Erythroblast (primary cell): Measurements from ENCODE around the gene CPLX1.

Experiments
- DNase-seq, 2 experiments: peaks; one replicate each; lab custom pipeline; 2025; lab: John Stamatoyannopoulos, UW
- GATA1 ChIP-seq: IDR thresholded peaks from 2 replicates; pipeline ENCODE4 v1.6.1; 2011; ENCODE audit warnings: low read depth, mild to moderate bottlenecking, control low read depth, low read length, moderate library complexity
- POLR2A ChIP-seq: IDR thresholded peaks from 2 replicates; pipeline ENCODE4 v1.6.1; 2011; ENCODE audit warnings: mild to moderate bottlenecking, low read length

Gene CPLX1

DNA sequence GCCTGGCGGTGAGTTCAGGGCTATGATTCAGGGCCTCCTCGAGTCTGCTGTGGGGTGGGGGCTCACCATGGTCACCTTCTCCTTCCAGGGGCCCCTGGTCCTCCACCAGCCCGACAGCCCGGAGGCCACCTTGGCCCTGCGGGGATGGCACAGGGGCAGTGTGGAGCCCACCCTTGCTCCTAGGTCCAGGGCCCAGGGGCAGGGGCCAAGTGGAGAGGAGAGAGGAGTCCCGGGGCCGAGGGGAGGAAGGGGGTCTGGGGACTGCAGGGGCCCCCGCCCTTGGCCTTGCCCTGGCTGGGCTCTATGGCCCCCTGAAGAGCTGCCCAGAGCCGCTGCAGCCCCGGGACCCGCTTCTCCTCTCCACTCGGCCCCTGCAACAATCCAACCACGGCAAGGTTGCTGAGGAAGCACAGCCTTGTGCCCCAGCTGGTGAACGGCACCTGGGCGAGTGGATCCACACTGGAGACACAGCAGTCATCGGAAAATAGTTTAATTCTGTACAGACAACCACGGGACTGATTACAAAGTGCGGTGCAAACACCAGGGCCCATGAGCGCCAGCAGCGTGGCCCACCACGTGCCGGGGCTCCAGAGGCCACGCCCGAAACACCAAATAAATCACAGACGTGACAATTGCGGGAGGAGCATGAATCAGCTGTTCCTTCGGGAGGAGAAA, 23.0 kb upstream of the CPLX1 start:
- DNase-seq: no peak
- TF ChIP-seq POLR2A (no peak), GATA1 (no peak)

DNA sequence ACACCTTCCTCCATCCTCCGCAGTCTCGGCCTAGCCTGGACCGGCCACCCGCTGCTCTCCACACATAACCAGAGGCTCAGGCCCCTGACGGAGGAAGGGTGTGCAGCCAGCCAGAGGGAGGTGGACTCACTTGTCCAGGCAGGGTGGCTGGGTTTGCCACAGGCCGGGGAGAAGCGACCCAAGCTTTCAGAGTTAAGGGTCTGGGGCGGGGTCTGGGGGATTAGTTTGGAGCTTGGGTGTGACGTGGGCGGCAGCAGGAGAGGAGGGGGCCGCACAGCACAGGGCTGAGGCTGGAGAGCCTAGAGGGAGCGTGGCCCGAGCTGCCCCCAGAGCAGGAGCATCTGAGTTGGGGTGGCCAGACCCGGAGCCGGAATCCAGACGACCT, 22.4 kb upstream of the CPLX1 start:
- DNase-seq: no peak
- TF ChIP-seq GATA1 (no peak), POLR2A (no peak)

DNA sequence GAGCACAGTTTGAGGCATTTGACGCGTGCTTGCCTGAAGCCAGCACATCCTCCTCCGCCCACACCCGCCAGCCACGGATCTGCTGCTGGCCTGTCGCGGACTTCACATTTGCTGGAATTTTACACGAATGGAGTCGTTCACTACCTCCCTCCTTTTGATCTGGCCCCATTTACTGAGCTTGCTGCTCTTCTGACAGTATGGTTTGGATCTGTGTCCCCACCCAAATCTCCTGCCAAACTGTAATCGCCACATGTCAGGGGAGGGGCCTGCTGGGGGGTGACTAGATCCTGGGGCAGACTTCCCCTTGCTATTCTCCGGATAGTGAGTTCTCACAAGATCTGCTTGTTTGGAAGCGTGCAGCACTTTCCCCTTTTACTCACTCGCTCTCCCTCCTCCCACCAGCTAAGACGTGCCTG, 19.9 kb upstream of the CPLX1 start:
- DNase-seq: no peak
- no peak for TF ChIP-seq POLR2A
- TF ChIP-seq GATA1: no peak

DNA sequence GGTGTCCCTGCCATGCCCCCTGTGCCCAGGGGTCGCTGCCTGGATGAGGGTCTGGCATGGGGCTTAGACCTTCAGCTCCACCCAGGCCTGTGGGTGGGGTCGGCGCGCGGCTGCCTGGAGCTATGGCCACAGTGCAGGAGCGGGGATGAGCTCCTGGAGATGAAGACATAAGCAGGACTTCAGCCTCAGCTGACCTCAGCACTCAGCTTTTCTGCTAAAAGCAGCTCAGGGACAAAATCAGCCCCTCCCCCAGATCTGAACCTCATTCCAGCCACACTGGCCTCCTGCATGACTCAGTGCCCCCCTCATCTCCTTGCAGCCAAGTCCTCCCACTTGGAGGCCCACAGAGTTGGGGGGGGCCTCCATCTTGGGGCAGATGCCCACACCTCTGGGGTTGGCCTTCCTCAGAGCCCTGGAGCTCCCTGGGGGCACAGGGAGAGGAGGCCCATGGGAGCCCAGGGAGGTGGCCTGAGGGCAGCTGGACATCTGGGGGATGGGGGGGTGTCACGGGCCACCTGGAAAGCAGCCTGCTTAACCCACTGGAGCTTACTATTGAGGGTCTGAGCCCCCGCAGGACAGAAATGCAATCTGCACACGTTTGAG, 19.4 kb upstream of the CPLX1 start:
- TF ChIP-seq POLR2A: no peak
- TF ChIP-seq GATA1: no peak
- DNase-seq: no peak

DNA sequence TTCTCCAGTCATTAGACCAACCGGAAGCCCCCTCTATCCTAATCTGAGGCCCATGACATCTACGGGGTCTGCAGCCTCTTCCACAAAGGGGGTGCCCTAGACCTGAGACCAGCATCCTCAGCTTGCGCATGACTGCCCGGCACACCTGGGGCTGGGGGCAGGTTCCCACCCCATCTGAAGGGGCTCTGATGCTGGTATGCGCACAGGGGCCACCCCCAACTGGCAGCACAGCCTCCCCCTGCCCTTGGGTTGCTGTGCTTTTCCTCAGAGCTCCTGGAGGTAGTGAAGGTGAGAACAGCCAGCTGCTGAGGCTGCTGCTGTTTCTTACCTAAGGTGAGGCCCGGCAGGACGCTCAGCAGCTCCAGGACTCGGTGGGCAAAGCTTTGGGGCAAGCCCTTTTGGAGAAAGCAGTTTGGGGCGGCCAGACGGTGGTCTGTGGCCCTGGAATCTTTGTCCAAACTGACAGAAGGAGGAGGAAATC, 18.9 kb upstream of the CPLX1 start:
- DNase-seq: no peak
- no peak for TF ChIP-seq GATA1
- no peak for TF ChIP-seq POLR2A

DNA sequence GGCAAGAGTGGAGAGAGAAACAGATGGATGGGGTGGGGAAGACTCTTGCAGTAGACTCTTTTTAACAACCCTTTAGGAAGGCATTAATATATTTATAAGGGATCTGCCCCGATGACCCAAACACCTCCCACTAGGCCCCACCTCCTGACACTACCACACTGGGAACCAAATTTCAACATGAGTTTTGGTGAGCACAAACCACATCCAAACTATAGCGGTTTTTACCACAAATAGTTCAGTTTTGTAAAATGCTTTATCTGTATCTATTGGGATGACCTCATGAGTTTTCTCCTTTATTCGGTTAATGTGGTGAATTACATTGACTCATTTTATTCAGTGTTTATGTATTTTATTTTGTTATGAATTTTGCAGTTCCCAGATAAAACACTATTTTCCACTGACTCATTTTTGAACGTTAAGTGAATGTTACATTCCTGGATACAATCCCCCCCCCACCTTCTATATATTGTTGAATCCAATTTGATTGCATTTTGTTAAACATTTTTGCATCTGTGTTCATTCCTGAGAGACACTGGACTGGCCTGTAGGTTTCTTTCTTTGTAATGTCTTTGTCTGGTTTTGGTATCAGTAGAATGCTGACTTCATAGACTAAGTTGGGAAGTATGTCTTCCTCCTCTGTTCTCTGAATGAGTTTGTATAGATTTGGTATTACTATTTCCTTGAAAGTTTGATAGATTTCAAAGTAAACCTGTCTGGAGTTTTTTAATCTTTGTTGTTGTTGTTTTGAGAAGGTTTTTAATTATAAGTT, 13.9 kb upstream of the CPLX1 start:
- TF ChIP-seq POLR2A: no peak
- no peak for TF ChIP-seq GATA1
- no peak for DNase-seq

DNA sequence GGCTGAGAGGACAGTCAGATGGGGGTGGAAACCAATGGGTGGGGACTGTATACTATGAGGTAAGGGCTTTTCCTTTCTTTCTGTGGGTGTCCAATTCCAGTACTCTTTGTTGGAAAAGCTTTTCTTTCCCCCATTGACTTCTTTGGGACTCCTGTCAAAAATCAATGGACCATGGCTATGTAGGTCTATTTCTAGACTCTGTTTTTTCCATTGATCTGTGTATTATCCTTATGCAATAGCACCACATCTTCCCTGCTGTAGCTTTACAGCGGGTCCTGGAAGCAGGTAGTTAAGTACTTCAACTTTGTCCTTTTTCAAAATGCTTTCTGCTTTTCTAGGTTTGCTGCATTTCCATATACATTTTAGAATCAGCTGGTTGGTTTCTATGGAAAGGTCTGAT, 11.8 kb upstream of the CPLX1 start:
- DNase-seq: no peak
- no peak for TF ChIP-seq GATA1

DNA sequence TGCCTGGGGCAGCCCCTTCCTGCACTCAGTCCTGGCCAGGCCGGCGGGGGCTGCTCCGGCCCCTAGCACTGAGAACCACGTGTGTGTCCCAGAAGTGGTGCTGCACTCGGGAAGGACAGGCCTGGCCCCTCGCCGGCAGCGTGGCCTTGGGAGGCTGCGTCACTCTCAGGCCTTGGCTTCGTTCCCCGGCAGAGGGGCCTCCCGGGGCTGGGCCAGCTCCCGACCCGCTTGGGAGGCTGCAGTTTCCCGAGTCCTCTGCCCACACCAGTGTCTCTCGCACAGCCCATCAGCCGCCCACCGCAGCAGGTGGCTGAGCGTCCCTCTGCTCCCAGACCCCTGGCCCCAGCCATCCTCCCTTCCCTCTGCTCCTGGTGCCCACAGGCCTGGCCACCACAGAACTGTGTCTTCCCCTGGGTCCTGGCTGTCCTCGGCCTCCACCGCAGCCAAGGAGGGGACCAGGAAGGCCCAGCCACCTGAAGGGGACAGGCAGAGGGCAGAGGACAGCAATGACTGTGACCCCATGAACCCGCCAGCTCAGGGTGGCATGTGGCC, 10.9 kb upstream of the CPLX1 start:
- TF ChIP-seq POLR2A: no peak
- TF ChIP-seq GATA1: no peak
- no peak for DNase-seq

DNA sequence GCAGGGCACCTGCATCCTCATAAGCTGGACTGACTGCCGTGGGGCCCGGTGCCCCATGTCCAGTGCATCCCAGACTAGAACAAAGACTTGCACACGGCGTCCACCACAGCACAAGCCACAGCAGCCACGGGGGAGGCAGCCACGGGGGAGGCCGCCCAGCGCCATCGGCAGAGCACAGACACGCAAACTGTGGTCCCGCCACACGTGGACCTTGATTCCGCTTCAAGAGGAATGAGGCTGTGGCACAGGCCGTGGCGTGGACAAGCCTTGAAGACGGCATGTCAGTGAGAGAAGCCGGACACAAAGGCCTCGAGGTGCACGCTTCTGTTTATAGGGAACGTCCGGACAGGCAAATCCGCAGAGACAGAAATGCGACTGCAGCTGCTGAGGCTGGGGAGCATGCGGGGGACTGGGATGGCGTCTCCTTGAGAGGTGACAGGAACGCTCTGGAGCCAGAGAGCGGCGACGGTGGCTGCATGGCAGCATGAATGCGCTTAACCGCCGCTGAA, 10.1 kb upstream of the CPLX1 start:
- DNase-seq: no peak
- TF ChIP-seq POLR2A: no peak
- no peak for TF ChIP-seq GATA1

DNA sequence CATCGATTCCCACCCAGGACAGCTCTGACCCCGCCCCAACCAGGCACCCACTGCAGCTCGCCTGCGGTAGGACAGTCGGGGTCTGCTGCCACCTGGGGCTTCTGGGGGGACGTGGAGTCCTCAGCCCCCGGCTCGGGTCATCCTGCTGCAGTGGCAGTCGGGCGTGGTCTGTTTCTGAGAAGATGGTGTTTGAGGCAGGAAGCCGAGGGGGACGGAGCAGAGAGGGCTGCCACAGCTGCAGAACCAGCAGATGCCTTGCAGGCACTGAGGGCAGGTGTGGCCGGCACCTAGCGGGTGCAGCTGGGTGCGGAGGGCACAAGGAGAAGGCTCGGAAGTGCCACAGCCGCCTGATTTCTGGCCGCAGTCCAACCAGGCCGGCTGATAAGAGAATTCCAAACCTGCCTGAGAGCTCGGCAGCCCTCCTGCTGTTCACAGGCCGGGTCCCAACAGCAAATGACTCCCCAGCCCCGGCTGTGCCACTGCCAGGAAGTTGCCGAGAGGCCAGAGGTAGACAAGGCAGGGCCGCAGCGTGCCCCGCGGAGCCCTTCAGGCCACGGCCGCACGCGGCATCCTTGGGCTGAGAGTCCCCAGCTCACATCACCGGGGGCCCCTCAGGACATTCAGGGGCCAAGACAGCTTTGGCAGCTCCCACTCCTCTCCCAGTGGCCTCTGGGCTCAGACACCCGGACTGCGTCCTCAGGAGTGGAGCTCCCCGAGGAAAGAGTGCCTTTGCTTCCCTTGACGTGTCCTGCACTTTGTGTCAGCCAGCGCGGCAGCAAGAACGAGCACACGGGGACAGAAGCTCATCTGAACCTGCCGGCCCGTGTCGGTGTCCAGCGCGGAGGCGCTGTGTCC, 9.4 kb upstream of the CPLX1 start:
- no peak for TF ChIP-seq POLR2A

DNA sequence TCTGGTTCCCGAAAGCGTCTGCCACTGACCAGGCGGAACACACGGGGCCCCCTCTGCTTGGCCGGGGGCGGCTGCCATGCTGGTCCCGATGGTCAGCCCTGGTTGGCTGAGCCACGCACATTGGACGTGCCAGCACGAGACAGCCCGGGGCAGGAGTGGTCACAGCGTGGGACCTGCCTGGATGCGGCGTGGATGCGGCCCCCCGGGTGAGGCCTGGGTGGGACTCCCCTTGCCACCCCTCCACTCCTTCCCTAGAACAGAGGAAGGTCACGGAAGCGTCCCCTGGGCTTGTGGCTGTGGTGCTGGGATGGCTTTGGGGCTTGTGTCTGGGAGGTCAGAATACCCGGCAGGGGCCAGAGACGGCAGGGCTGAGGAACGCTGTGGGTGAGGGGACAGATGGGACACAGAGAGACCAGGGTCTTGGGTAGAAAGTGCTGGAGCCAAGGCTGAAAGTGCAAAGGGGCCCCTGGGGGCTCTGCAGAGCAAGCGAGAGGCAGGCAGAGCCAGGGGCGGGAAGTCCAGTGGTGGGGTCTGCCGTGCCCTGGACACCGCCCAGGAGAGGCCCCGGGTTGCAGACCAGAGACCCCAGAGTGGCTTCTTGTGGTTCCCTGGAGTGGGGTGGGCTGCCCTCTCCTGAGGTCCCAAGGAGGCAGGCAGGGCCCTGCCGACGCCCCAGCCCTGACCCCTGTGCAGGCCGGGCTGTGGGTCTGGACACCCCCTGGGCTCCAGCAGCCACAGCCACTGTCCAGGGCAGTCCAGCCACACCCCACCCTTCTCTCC, 8.6 kb upstream of the CPLX1 start:
- TF ChIP-seq POLR2A (no peak), GATA1 (no peak)

More for the DNA sequence above, 9.4 kb upstream of the CPLX1 start:
- no peak for DNase-seq

DNA sequence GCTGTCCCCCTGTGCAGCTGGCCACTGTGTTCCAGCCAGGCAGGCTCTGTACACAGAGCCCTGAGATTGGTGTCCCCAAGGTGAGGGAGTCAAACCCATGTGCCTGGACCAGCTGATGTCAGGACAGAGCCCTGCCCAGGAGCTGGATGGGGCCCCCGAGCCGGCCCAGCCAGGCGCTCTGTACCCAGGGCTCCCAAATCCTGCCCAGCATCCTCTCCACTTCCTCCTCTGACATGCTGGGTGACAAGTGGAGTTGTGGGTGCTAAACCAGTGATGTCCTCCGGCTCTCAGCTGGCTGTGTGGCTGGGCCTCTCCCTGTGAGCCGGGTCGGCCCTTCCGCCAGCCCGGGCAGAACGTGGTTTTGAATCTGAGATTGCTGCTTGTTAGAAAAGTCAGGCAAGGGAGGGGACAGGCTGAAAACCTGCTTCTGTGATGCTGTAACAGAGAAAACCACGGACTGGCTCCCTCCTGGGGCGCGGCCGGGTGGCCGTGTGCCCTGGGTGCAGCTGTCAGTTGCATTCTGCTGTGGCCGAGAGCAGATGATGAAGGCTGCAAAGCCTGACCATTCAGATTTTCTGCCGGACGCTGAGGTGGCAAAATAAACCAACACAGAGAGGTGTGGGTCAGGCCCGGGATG, 7.9 kb upstream of the CPLX1 start:
- TF ChIP-seq POLR2A: no peak
- TF ChIP-seq GATA1: no peak
- no peak for DNase-seq

More for the DNA sequence above, 8.6 kb upstream of the CPLX1 start:
- DNase-seq: no peak
